ENCODE measurements around the gene MFSD1. TPM values are rescaled to one million over a fixed set of nuclear protein-coding genes. Genes with fewer than 3 reads are reported as not detected.

MFSD1 gene
- total and polyA plus RNA-seq, 2 of the 8 experiments (the other 6 are each of a cell fraction or from before 2014, with no cell fraction given) = 9.3 to 11.5 TPM

GRCh38 chr3:158837240-158837639 is 35.4 kb downstream of the MFSD1 start:
- Histone ChIP-seq H2BK15ac (ENCODE audit: low read length) (no peak overlapping the region), H3K27me3 (replicated peaks in 1 of 4; ENCODE audit: control insufficient read depth in 3 of 4, extremely low read depth in 1 of 4, insufficient read depth in 3 of 4, low read length in 3 of 4) (no peaks in the 10 kb centered on the region), H4K20me1 (replicated peaks in 1 of 2; ENCODE audit: control insufficient read depth in 1 of 2, insufficient read depth in 2 of 2, low read length in 2 of 2) (no peaks in the 10 kb centered on the region), H3K4ac (replicated peaks; ENCODE audit: insufficient read length, low read depth, low read length) (no peak overlapping the region), H3K23ac (ENCODE audit: insufficient read length) (no peak overlapping the region), H3K4me1 (replicated peaks in 1 of 4; ENCODE audit: control insufficient read depth in 3 of 4, insufficient read depth in 4 of 4, low read length in 3 of 4) (no peaks in the 10 kb centered on the region), H3K14ac (ENCODE audit: insufficient read length) (no peak overlapping the region), H3K9ac (replicated peaks in 1 of 4; ENCODE audit: extremely low read depth in 1 of 4, low read depth in 3 of 4, low read length in 3 of 4) (no peak overlapping the region), H3K27ac (ENCODE audit: low read depth, low read length) (no peak overlapping the region), H3K4me2 (ENCODE audit: insufficient read depth in 1 of 2, low read depth in 2 of 2, low read length in 2 of 2) (no peak overlapping the region), H2BK5ac (ENCODE audit: low read depth, low read length) (no peak overlapping the region), H3K23me2 (ENCODE audit: low read depth, low read length) (no peaks in the 10 kb centered on the region), H2BK12ac (ENCODE audit: low read depth, low read length) (no peak overlapping the region), H2BK120ac (replicated peaks; ENCODE audit: low read depth, low read length) (no peak overlapping the region), H2AFZ (ENCODE audit: low read length) (no peak overlapping the region), H2AK5ac (ENCODE audit: low read depth, low read length) (no peak overlapping the region), H3K56ac (replicated peaks; ENCODE audit: insufficient read length, low read depth, low read length) (no peak overlapping the region), H3K9me3 (ENCODE audit: insufficient read depth in 2 of 2, low read depth in 1 of 2, low read length in 1 of 2) (no peaks in the 10 kb centered on the region), H3K4me3 (ENCODE audit: extremely low read depth in 1 of 4, insufficient read depth in 2 of 4, low read depth in 3 of 4, low read length in 4 of 4) (no peak overlapping the region), H4K91ac (replicated peaks; ENCODE audit: insufficient read length, low read length) (no peak overlapping the region), H4K5ac (ENCODE audit: insufficient read length, low read depth, low read length) (no peak overlapping the region), H4K8ac (ENCODE audit: extremely low read depth, insufficient read depth, low read length) (no peak overlapping the region), H3K36me3 (ENCODE audit: control insufficient read depth in 2 of 4, insufficient read depth in 4 of 4, low read length in 3 of 4) (no peaks in the 10 kb centered on the region), H3K79me1 (ENCODE audit: low read depth, low read length) (no peaks in the 10 kb centered on the region), H3K18ac (ENCODE audit: extremely low read depth, low read length) (no peak overlapping the region), H2BK20ac (ENCODE audit: low read length) (no peak overlapping the region), H3K79me2 (ENCODE audit: control insufficient read depth in 1 of 2, insufficient read depth in 2 of 2, low read length in 2 of 2) (no peaks in the 10 kb centered on the region)
- FAIRE-seq (no peak), DNase-seq (ENCODE audit: low read depth in 1 of 2, low spot score in 2 of 2) (no peak)
- TF ChIP-seq YY1 (IDR thresholded peaks at IDR 0.05; ENCODE audit: low read depth, low read length) = no peak
- ChIA-PET CTCF (ENCODE audit: partially characterized antibody) (interaction anchor here (3.4 to 14.4 kb wide), 2 partner anchors 9 to 422 kb away, joined by 18 to 195 read pairs; no protein-coding TSS in a partner anchor), POLR2A (ENCODE audit: partially characterized antibody) (no interaction called here)
- 93% methylated on average over 3 of the region's 3 CpGs; no CpG with 5 or more reads in 1 of the 2 experiments for WGBS, 2 experiments (ENCODE audit: extremely low coverage in 1 of 2, insufficient coverage in 1 of 2, insufficient read length in 1 of 2, insufficient replicate concordance in 2 of 2, low coverage in 1 of 2, low lambda C conversion rate in 2 of 2, missing lambda C conversion rate in 1 of 2)

Measured in H1 (cell line).